Ramos (cell line): ENCODE data around the gene NXT1.
"Not testable (repeated sequence)": the region's sequence is repeated elsewhere in the genome, so short reads cannot be mapped to it uniquely, and the experiment has no call there.

ENCODE experiments used
- in situ Hi-C: fragments of 300-500 bp; cut with MboI; formaldehyde crosslinking; loops from one replicate; pipeline ENCODE4 v1.14.3; 2022; ENCODE audit warnings: low sequenced_read_pairs; ENCODE audit not compliant: unreplicated experiment

NXT1 gene

GRCh38 chr20:23350196-23350903 is at the start of gene NXT1:
NXT1 (plus strand) TSS chr20:23350791; CDS start chr20:23354042, 3,251 bp downstream.
- in situ Hi-C loops, result no loop called here

DNA sequence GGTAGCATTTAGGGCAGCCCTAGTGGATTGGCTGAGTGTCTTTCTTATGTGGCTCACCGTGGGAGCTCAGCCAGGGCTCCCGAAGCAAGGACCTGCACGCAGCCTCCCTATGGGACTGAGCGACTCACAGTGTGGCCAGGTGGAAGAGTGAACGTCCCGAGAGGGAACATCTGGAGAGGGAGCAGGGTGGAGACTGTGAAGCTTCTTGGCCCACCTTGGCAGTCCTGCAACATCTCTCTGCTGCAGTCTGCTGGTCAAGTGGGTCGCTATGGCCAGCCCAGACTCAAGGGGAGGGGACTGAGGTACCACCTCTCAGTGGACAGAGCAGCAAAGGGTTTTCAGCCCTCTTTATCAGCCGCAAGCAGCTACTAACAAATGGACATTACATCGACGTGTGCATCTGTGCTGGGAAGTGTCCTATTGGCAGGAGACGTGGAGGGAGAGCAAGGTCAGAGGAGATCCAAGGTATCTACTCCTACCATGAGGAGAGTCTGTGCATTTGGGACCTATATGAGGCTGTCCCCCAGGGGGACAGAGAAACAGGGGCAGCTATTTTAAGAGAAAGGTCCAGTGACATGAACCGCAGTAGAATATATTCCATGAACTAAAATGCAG is 49.0 kb upstream of the NXT1 start:
- in situ Hi-C loops, result no loop called here

- in situ Hi-C loops, result no loop called here
These were observed 48.2 kb upstream of the NXT1 start for GRCh38 chr20:23302386-23302785.

DNA sequence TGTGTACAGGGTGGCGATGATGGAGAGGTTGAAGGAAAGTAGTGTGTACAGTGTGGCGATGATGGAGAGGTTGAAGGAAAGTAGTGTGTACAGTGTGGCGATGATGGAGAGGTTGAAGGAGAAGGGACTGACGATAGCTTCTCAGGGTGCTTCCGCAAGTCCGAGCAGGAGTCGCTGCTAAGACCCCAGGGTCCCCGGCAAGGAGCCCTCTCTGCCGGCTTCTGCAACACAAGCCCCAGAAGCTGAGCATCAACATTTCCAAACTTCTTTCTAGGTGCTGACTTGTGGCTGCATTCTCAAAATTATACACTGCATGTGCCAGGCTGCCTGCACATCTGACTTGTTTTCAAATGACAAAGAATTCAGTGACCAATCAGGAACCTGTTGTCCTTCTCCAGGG is 47.8 kb upstream of the NXT1 start:
- in situ Hi-C loops, result no loop called here

DNA sequence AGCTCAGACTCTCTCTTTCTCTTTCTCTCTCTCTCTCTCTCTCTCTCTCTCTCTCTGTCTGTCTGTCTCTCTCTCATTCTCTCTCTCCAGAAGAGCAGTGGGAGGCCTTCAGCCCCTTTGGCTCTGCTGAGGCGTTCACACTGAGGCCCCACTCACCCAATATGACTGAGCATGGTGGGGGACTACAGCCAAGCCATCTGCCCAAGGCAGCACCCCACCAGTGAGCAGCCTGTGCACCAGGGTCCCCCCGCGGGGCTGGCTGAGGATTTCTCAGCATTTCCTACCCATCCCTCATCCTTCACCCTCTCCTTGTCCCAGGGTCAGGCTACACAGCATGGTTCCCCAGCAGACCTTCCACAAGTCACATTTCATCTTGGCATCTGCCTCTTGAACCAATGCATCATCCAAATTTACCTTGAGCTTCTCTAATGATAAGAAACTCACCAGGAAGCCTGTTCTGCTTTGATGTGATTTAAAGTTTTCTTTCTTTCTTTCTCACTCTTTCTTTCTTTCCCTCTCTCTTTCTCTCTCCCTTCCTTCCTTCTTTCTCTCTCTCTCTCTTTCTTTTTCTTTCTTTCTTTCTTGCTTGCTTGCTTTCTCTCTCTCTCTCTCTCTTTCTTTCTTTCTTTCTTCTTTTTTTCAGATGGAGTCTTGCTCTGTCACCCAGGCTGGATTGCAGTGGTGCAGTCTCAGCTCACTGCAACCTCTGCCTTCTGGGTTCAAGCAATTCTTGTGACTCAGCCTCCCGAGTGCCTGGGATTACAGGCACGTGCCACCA is 47.1 kb upstream of the NXT1 start:
- in situ Hi-C loops, result no loop called here

DNA sequence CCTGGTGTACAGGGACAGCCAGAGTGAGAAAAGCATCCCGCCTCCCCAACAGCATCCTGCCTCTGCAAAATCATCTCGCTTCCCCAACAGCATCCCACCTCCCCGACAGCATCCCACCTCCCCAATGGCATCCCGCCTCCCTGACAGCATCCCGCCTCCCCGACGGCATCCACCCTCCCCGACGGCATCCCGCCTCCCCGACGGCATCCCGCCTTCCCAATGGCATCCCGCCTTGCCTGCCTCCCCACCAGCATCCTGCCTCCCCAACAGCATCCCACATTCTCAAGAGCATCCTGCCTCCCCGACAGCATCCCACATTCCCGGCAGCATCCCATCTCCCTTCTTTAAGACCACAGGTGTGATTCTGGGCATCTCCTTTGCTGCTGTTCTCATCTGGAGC is 46.0 kb upstream of the NXT1 start:
- in situ Hi-C loops, result no loop called here

DNA sequence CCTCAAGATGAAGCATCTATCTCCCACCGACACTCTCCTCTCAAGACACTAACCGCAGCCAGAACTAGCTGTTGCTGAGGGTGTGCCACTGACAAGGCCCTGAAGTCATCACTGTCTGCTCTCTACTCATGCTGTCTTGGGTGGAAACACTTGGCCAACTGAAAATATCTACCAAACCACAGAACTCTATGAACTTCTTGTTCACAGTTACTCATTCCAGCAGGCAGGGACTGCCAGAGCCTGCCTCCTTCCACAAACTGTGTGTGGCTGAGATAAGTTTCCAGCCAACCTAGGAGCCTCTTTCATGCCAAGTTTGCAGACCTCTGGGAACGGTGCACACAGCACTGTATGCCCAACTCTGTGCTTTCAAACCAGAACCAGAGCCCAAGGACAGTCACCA is 45.5 kb upstream of the NXT1 start:
- in situ Hi-C loops, result no loop called here

GRCh38 chr20:23307393-23307792 is 43.2 kb upstream of the NXT1 start:
- in situ Hi-C loops, result not testable (repeated sequence)

DNA sequence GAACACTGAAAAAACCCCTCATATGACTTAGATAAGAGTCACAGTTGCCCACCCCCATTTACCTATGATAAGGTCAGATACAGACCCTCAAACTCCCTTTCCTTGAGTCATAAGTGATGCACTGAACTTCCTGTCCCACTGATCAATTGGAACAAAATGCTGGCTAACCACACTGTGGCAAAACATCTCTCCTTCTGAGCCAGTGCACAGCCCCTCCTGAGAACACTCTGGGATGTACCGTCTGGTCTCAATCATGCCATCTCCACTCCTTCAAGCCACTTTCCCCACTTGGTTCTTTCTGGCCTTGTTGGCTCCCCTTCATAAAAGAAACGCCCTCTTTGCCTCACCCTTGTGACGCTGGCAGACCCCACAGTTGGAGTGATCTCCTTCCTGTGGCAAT is 42.6 kb upstream of the NXT1 start:
- in situ Hi-C loops, result no loop called here

- in situ Hi-C loops, result no loop called here
These were observed 41.7 kb upstream of the NXT1 start for GRCh38 chr20:23308908-23309307.

GRCh38 chr20:23309781-23310180 is 40.8 kb upstream of the NXT1 start:
- in situ Hi-C loops, result no loop called here

DNA sequence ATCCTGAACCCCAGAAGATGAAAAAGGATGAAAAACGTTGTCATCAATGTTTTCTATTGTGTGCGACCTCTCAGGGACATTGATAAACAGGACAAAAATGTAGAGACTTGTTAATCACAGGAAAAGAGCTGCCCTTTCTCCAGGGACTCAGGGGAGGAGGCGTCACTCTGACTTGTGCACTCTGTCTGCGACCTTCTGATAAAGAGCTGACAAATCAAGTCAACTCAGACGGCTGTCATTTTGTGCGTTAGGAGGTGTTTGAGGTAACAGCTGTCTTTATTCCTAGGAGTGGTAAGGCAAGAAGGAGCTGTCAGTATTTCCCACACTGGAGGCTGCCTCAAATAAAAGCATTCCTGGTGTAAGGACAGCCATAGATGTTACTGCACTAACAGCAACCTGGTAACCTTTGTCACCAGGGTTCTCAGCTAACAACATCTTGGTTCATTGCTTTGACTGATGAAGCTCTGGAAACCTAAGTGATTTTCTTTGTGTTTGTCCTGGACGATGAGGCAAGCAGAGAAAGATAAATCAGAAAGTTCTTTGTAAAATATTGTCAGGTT is 38.6 kb upstream of the NXT1 start:
- in situ Hi-C loops, result no loop called here

GRCh38 chr20:23313271-23313670 is 37.3 kb upstream of the NXT1 start:
- in situ Hi-C loops, result no loop called here

DNA sequence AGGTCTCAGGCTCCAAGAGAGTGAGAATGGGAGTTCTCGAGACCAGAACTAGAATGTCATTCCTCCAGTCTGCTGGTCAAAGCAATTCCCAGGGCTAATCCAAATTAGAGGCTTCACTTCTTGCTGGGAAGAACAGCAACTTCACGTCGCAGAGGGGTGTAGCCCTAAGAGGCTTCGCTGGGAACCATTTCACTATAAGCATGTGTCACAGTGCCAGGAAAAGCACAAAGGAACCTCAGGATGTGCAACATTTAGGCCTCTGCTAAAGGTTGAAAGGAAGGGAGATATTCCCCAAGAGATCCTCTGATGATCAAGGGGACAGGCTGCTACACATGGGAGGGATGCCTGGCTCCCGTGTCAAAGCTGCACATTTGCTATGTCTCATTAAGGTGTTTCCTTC is 35.9 kb upstream of the NXT1 start:
- in situ Hi-C loops, result no loop called here

- in situ Hi-C loops, result no loop called here
These were observed 35.5 kb upstream of the NXT1 start for GRCh38 chr20:23315099-23315498.

DNA sequence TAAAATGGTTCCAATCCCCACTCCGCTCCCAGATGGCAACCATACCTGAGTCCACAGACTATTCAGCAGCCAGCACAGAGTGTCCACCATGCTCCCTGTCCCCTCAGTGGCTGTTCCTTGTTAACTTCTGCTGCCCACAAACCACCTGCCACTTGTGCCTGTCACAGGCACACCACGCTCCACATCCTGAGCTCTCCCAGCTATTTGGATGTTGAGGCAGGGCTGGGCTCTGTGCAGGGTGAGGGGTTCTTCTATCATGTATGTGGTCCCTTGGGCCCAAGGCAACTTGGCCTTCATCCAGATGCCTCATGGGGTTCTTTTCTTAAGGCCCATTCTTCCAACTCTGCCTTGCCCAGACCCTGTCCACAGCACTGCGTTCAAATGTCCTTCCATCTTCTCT is 34.0 kb upstream of the NXT1 start:
- in situ Hi-C loops, result no loop called here

DNA sequence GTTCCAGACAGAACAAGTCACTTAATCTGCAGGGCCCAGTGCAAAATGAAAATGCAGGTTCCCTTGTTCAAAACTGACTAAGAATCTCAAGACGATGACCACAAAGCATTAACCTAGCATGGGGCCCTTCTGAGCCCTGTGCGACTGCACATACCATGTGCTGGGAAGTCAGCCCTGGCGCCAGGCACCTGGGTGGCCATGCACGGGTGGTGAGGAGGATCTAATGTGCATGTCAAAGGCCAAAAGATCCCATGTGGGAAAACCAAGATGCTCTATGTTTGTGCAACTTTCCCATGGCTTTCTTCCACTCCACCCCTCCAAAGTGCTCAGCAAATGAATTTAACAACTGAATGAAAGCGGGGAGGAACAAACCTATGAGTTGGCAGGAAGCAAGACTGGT is 33.5 kb upstream of the NXT1 start:
- in situ Hi-C loops, result no loop called here

DNA sequence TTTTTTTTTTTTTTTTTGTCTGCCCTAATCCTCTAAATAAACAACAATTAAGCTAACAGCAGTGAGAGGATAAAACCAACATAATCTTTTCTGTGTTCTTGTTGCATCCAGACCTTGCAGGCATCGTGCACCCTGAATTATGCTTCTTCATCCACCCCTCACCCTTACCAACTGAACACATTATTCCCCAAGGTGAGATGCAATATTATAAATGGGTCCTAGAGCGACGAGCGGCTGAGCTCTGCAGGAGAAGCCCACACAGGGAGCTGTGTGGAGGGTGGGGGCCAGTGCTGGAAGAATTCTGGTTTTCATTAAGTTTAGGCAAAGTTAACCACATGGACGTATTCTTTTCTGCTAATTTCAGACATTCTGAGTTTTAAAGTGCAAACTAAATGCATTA is 32.2 kb upstream of the NXT1 start:
- in situ Hi-C loops, result no loop called here

- in situ Hi-C loops, result no loop called here
These were observed 30.3 kb upstream of the NXT1 start for GRCh38 chr20:23320317-23320716.

DNA sequence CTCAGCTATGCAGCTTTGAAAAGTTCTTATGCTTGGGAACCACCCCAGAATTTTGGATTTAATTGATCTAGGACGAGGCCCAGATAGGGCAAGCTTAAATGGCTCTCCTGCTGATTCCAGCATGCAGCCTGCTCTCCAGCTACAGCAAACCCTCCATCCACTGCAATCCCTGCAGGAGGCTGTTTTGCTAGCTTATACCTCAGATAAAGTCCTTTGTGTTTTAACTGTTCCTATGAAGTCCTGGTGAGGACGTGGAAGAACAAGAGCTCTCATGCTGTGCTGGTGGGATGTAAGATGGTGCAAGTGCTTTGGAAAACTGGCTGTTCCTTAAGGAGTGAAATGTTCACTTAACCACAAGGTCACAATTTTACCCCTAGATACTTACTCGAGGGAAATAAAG is 25.5 kb upstream of the NXT1 start:
- in situ Hi-C loops, result no loop called here

- in situ Hi-C loops, result no loop called here
These were observed 23.8 kb upstream of the NXT1 start for GRCh38 chr20:23326774-23327173.
